Measurements from ENCODE around the gene GPR62.

GPR62 gene

GRCh38 chr3:51978143-51978502 lies 22.9 kb downstream of the GPR62 start:
- no peak for TF ChIP-seq CTCF (IDR thresholded peaks at IDR 0.05; ENCODE audit: low read depth, low read length)

GRCh38 chr3:51980253-51980652 lies 25.1 kb downstream of the GPR62 start:
- TF ChIP-seq CTCF (IDR thresholded peaks at IDR 0.05; ENCODE audit: low read depth, low read length) = no peak
- H3K4me3 ChIP-seq (ENCODE audit: low read depth, low read length) = no peak overlapping the region

More at GRCh38 chr3:51978143-51978502, 22.9 kb downstream of the GPR62 start:
- no peak overlapping the region for H3K4me3 ChIP-seq (ENCODE audit: low read depth, low read length)

- peak; percentile 41; the same call in 1 of the 2 replicates for TF ChIP-seq CTCF (IDR thresholded peaks at IDR 0.05; ENCODE audit: low read depth, low read length)
- peak overlapping the region; percentile 64 for H3K4me3 ChIP-seq (ENCODE audit: low read depth, low read length)
These were observed 27.2 kb downstream of the GPR62 start for GRCh38 chr3:51982352-51982837.

- H3K4me3 ChIP-seq (ENCODE audit: low read depth, low read length) = peak within 1 kb of the TSS; percentile 64
- no peak for TF ChIP-seq CTCF (IDR thresholded peaks at IDR 0.05; ENCODE audit: low read depth, low read length)
These were observed 27.8 kb downstream of the GPR62 start, which contains the start of gene ACY1 for GRCh38 chr3:51982838-51983577. Gene ACY1, plus strand, starts transcription at chr3:51983535. Its CDS starts 530 bp downstream, at chr3:51984065.

- TF ChIP-seq CTCF (IDR thresholded peaks at IDR 0.05; ENCODE audit: low read depth, low read length) = no peak
- H3K4me3 ChIP-seq (ENCODE audit: low read depth, low read length) = peak overlapping the region; percentile 64
These were observed 28.5 kb downstream of the GPR62 start for GRCh38 chr3:51983578-51984268.

- TF ChIP-seq CTCF (IDR thresholded peaks at IDR 0.05; ENCODE audit: low read depth, low read length) = no peak
- H3K4me3 ChIP-seq (ENCODE audit: low read depth, low read length) = no peak overlapping the region
These were observed 29.1 kb downstream of the GPR62 start for GRCh38 chr3:51984269-51984647.

- no peak overlapping the region for H3K4me3 ChIP-seq (ENCODE audit: low read depth, low read length)
- TF ChIP-seq CTCF (IDR thresholded peaks at IDR 0.05; ENCODE audit: low read depth, low read length) = no peak
These were observed 29.9 kb downstream of the GPR62 start for GRCh38 chr3:51985063-51985462.
